SK-N-MC (cell line): ENCODE data around the gene CLASP1.

Experiments
- EZH2 ChIP-seq: fragments of 200-600 bp; sonication (generic); IDR thresholded peaks from one replicate; pipeline ENCODE4 v1.6.1; 2017; ENCODE audit warnings: antibody characterized with exemption
- FOXP2 ChIP-seq: optimal IDR thresholded peaks from 2 replicates; pipeline ENCODE3; 2011; ENCODE audit warnings: mild to moderate bottlenecking, moderate library complexity; ENCODE audit not compliant: insufficient read depth; ENCODE audit errors: extremely low read length, control extremely low read depth
- POLR2AphosphoS5 ChIP-seq: IDR thresholded peaks from 2 replicates; pipeline ENCODE4 v1.6.1; 2012; ENCODE audit warnings: mild to moderate bottlenecking, low read depth, low read length, borderline replicate concordance

DNA sequence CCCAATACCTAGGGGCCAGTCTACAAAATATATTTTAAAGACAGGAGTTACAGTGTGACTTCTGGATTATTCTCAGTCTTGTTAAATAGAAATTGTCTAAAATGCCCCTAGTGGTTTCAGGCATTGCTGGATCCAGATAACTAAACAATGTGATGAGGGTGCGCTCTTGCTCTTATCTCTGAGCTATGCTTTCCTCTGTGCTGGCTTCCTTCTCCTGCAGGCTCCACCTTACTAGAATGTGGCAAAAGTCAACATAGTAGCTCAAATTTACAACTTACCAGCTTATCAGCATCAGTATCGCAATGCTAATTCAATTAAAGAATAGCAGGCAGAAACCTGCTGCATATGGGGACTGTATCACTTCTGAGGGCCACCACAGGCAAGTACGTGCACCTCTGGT lies 179.9 kb downstream of the CLASP1 start:
- TF ChIP-seq POLR2AphosphoS5 (no peak), EZH2 (no peak), FOXP2 (no peak)
